ENCODE results near the gene PPP1CA.

PPP1CA gene

GRCh38 chr11:67389477-67389876 lies 12.2 kb downstream of the PPP1CA start:
- Histone ChIP-seq H3K4me3 (ENCODE audit: low read depth in 1 of 2, low read length in 2 of 2) (no peak overlapping the region), H4K20me1 (ENCODE audit: insufficient read depth, low read length) (peaks cover 18% of the 10 kb centered on the region), H3K4me2 (ENCODE audit: insufficient read depth, low read length) (no peak overlapping the region), H3K27ac (ENCODE audit: low read length) (no peak overlapping the region), H3K27me3 (ENCODE audit: insufficient read depth, low read length, poor library complexity) (no peaks in the 10 kb centered on the region), H2AFZ (ENCODE audit: low read depth, low read length) (no peak overlapping the region), H3K4me1 (ENCODE audit: insufficient read depth, low read length) (peaks cover 38% of the 10 kb centered on the region), H3K9ac (ENCODE audit: low read depth, low read length) (no peak overlapping the region), H3K36me3 (ENCODE audit: insufficient read depth, low read length) (peaks cover 14% of the 10 kb centered on the region), H3K79me2 (ENCODE audit: insufficient read depth, low read length) (peaks cover 40% of the 10 kb centered on the region), H3K9me3 (ENCODE audit: insufficient read depth, low read length, severe bottlenecking) (no peaks in the 10 kb centered on the region)
- peak; percentile 32; the same call in 1 of the 3 replicates for ATAC-seq (ENCODE audit: insufficient read depth, low read depth)
- DNase-seq = peak; percentile 49
- TF ChIP-seq, protein P1, sequence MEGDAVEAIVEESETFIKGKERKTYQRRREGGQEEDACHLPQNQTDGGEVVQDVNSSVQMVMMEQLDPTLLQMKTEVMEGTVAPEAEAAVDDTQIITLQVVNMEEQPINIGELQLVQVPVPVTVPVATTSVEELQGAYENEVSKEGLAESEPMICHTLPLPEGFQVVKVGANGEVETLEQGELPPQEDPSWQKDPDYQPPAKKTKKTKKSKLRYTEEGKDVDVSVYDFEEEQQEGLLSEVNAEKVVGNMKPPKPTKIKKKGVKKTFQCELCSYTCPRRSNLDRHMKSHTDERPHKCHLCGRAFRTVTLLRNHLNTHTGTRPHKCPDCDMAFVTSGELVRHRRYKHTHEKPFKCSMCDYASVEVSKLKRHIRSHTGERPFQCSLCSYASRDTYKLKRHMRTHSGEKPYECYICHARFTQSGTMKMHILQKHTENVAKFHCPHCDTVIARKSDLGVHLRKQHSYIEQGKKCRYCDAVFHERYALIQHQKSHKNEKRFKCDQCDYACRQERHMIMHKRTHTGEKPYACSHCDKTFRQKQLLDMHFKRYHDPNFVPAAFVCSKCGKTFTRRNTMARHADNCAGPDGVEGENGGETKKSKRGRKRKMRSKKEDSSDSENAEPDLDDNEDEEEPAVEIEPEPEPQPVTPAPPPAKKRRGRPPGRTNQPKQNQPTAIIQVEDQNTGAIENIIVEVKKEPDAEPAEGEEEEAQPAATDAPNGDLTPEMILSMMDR (IDR thresholded peaks at IDR 0.05; ENCODE audit: borderline replicate concordance, extremely low read depth, low read length, poor library complexity, severe bottlenecking) = peak; percentile 70
- no peak for TF ChIP-seq EZH2 (IDR thresholded peaks at IDR 0.05; ENCODE audit: borderline replicate concordance, low read depth, low read length, severe bottlenecking)

- peaks cover 23% of the 10 kb centered on the region for H3K79me2 ChIP-seq (ENCODE audit: insufficient read depth, low read length)
- no peak for ATAC-seq (ENCODE audit: insufficient read depth, low read depth)
- H3K4me1 ChIP-seq (ENCODE audit: insufficient read depth, low read length) = peaks cover 20% of the 10 kb centered on the region
- no peaks in the 10 kb centered on the region for H3K9me3 ChIP-seq (ENCODE audit: insufficient read depth, low read length, severe bottlenecking)
- no peak for TF ChIP-seq EZH2 (IDR thresholded peaks at IDR 0.05; ENCODE audit: borderline replicate concordance, low read depth, low read length, severe bottlenecking)
- TF ChIP-seq, protein P1 (IDR thresholded peaks at IDR 0.05; ENCODE audit: borderline replicate concordance, extremely low read depth, low read length, poor library complexity, severe bottlenecking) = no peak
- no peak overlapping the region for H3K27ac ChIP-seq (ENCODE audit: low read length)
- no peak overlapping the region for H3K4me3 ChIP-seq (ENCODE audit: low read depth in 1 of 2, low read length in 2 of 2)
- H2AFZ ChIP-seq (ENCODE audit: low read depth, low read length) = no peak overlapping the region
- H3K9ac ChIP-seq (ENCODE audit: low read depth, low read length) = no peak overlapping the region
- DNase-seq = no peak
- no peak overlapping the region for H3K4me2 ChIP-seq (ENCODE audit: insufficient read depth, low read length)
- H3K36me3 ChIP-seq (ENCODE audit: insufficient read depth, low read length) = no peaks in the 10 kb centered on the region
- H3K27me3 ChIP-seq (ENCODE audit: insufficient read depth, low read length, poor library complexity) = no peaks in the 10 kb centered on the region
- peaks cover 4% of the 10 kb centered on the region for H4K20me1 ChIP-seq (ENCODE audit: insufficient read depth, low read length)
Observed at GRCh38 chr11:67387518-67387917, 14.1 kb downstream of the PPP1CA start.

DNA sequence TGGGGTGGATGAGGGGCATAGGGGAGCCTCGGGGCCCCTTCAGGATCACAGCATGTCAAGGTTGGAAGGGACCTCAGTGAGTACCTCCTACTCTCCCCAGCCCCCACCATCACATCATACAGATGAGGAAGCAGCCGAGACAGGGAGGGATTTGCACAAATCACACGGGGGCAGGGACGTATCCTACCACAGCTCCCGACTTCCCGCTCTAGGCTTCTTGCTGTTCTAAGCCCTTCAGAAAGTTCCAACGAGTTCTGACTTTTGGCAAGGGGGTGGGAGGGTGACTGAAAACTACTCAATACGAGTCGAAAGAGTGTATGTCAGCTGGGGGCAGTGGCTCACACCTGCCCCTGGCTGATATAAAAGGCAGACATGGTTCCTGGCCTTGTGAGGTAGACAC lies 14.6 kb downstream of the PPP1CA start:
- no peak for DNase-seq
- no peak for ATAC-seq (ENCODE audit: insufficient read depth, low read depth)
- no peak overlapping the region for H3K4me3 ChIP-seq (ENCODE audit: low read depth in 1 of 2, low read length in 2 of 2)
- H3K9me3 ChIP-seq (ENCODE audit: insufficient read depth, low read length, severe bottlenecking) = no peaks in the 10 kb centered on the region
- H3K9ac ChIP-seq (ENCODE audit: low read depth, low read length) = no peak overlapping the region
- H2AFZ ChIP-seq (ENCODE audit: low read depth, low read length) = no peak overlapping the region
- no peak for TF ChIP-seq EZH2 (IDR thresholded peaks at IDR 0.05; ENCODE audit: borderline replicate concordance, low read depth, low read length, severe bottlenecking)
- TF ChIP-seq, protein P1 (IDR thresholded peaks at IDR 0.05; ENCODE audit: borderline replicate concordance, extremely low read depth, low read length, poor library complexity, severe bottlenecking) = no peak
- peaks cover 18% of the 10 kb centered on the region for H3K79me2 ChIP-seq (ENCODE audit: insufficient read depth, low read length)
- no peaks in the 10 kb centered on the region for H3K36me3 ChIP-seq (ENCODE audit: insufficient read depth, low read length)
- peaks cover 19% of the 10 kb centered on the region for H3K4me1 ChIP-seq (ENCODE audit: insufficient read depth, low read length)
- no peak overlapping the region for H3K4me2 ChIP-seq (ENCODE audit: insufficient read depth, low read length)
- no peaks in the 10 kb centered on the region for H3K27me3 ChIP-seq (ENCODE audit: insufficient read depth, low read length, poor library complexity)
- no peaks in the 10 kb centered on the region for H4K20me1 ChIP-seq (ENCODE audit: insufficient read depth, low read length)
- H3K27ac ChIP-seq (ENCODE audit: low read length) = no peak overlapping the region
